Measurements from ENCODE around the gene RALY. TPM values are rescaled to one million over a fixed set of nuclear protein-coding genes. Genes with fewer than 3 reads are reported as not detected.

The RALY gene
- total RNA-seq, 1 donor from 2014 or later: 78.5 TPM

- Histone ChIP-seq H3K9me3 (no peaks in the 10 kb centered on the region), H3K4me1 (peaks cover 0 to 23% of the 10 kb centered on the region in 2 donors), H3K27ac (peak within 1 kb of the TSS; percentile 94 to 99), H3K36me3 (peaks cover 4 to 10% of the 10 kb centered on the region in 2 donors), H3K27me3 (no peaks in the 10 kb centered on the region), H3K4me3 (peak within 1 kb of the TSS; percentile 79 to 95)
- intact Hi-C loops (cut with DNase I): loop anchor here (1.0 to 10.0 kb wide), 5 partner anchors 119 to 667 kb away; partner anchors contain the start of genes CHMP4B, NECAB3, RALY and SNTA1
- no peak for TF ChIP-seq CTCF (IDR thresholded peaks at IDR 0.05)
- peak; percentile 87 to 97 for DNase-seq (ENCODE audit: low spot score in 2 of 2)
These were observed 118.2 kb downstream of the RALY start, which contains the start of gene EIF2S2 for GRCh38 chr20:34111702-34112599. Gene EIF2S2 (minus strand): TSS chr20:34112243. CDS start chr20:34112110, 133 bp downstream.

GRCh38 chr20:34112600-34113101 lies 118.9 kb downstream of the RALY start:
- no peak for DNase-seq (ENCODE audit: low spot score in 2 of 2)
- intact Hi-C loops (cut with DNase I): loop anchor here (1.0 to 10.0 kb wide), 5 partner anchors 119 to 668 kb away; partner anchors contain the start of genes CHMP4B, NECAB3, RALY and SNTA1
- H3K4me1 ChIP-seq: peaks cover 0 to 23% of the 10 kb centered on the region in 2 donors
- no peaks in the 10 kb centered on the region for H3K9me3 ChIP-seq
- H3K27me3 ChIP-seq: no peaks in the 10 kb centered on the region
- peak overlapping the region; percentile 94 to 99 for H3K27ac ChIP-seq
- no peak for TF ChIP-seq CTCF (IDR thresholded peaks at IDR 0.05)
- H3K36me3 ChIP-seq: peaks cover 4 to 10% of the 10 kb centered on the region in 2 donors
- peak overlapping the region; percentile 79 to 95 for H3K4me3 ChIP-seq

GRCh38 chr20:34114809-34115208 lies 121.1 kb downstream of the RALY start:
- Histone ChIP-seq H3K4me1 (peaks cover 0 to 8% of the 10 kb centered on the region in 2 donors), H3K27ac (no peak overlapping the region), H3K9me3 (no peaks in the 10 kb centered on the region), H3K36me3 (no peaks in the 10 kb centered on the region), H3K27me3 (no peaks in the 10 kb centered on the region), H3K4me3 (no peak overlapping the region)
- no peak for TF ChIP-seq CTCF (IDR thresholded peaks at IDR 0.05)
- DNase-seq (ENCODE audit: low spot score in 2 of 2): no peak
- intact Hi-C loops (cut with DNase I): loop anchor here (5.0 to 10.0 kb wide), 3 partner anchors 443 to 670 kb away; partner anchors contain the start of genes NECAB3, SNTA1 and TP53INP2

GRCh38 chr20:34115232-34115631 lies 121.5 kb downstream of the RALY start:
- Histone ChIP-seq H3K27ac (no peak overlapping the region), H3K9me3 (no peaks in the 10 kb centered on the region), H3K27me3 (no peaks in the 10 kb centered on the region), H3K4me3 (no peak overlapping the region), H3K36me3 (no peaks in the 10 kb centered on the region), H3K4me1 (peaks cover 0 to 7% of the 10 kb centered on the region in 2 donors)
- intact Hi-C loops (cut with DNase I): loop anchor here (10.0 kb wide), 1 partner anchor 670 kb away; the partner anchor contains the start of gene SNTA1
- TF ChIP-seq CTCF (IDR thresholded peaks at IDR 0.05): no peak
- no peak for DNase-seq (ENCODE audit: low spot score in 2 of 2)

GRCh38 chr20:34120213-34120612 lies 126.5 kb downstream of the RALY start:
- intact Hi-C loops (cut with DNase I): no loop called here

More at GRCh38 chr20:34120213-34120612, 126.5 kb downstream of the RALY start:
- no peaks in the 10 kb centered on the region for H3K9me3 ChIP-seq
- H3K36me3 ChIP-seq: no peaks in the 10 kb centered on the region
- no peaks in the 10 kb centered on the region for H3K4me1 ChIP-seq
- no peak overlapping the region for H3K27ac ChIP-seq
- no peak for TF ChIP-seq CTCF (IDR thresholded peaks at IDR 0.05)
- H3K27me3 ChIP-seq: no peaks in the 10 kb centered on the region
- DNase-seq (ENCODE audit: low spot score in 2 of 2): no peak
- no peak overlapping the region for H3K4me3 ChIP-seq
